Measurements from ENCODE around the gene RLN1.

DNA sequence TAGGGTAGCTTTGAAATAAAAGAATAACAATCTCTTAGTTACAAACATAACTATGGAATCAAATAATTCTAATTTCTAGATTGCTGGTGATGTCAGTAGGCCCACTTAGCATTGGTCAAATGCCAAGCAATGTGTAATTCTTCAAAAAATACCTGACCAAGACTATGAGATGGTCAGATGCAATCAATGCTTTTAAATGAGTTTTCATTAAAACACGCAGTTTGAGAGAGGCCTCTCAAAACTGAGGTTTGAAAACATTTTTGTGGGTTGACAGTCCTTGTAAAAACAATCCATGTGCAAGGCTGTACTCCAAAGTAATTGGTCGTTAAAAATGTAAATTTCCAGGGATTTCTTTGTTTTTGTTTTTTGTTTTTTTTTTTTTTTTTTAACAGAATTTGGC, 33.9 kb downstream of the RLN1 start:
- TF ChIP-seq, protein P1, sequence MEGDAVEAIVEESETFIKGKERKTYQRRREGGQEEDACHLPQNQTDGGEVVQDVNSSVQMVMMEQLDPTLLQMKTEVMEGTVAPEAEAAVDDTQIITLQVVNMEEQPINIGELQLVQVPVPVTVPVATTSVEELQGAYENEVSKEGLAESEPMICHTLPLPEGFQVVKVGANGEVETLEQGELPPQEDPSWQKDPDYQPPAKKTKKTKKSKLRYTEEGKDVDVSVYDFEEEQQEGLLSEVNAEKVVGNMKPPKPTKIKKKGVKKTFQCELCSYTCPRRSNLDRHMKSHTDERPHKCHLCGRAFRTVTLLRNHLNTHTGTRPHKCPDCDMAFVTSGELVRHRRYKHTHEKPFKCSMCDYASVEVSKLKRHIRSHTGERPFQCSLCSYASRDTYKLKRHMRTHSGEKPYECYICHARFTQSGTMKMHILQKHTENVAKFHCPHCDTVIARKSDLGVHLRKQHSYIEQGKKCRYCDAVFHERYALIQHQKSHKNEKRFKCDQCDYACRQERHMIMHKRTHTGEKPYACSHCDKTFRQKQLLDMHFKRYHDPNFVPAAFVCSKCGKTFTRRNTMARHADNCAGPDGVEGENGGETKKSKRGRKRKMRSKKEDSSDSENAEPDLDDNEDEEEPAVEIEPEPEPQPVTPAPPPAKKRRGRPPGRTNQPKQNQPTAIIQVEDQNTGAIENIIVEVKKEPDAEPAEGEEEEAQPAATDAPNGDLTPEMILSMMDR (IDR thresholded peaks at IDR 0.05) = no peak
- no peak for TF ChIP-seq POLR2A (IDR thresholded peaks at IDR 0.05)

Data from thyroid gland (tissue), 4 donors.